GM18498 (cell line): Measurements from ENCODE around the gene RAVER1.
"Not testable (repeated sequence)": the region's sequence is repeated elsewhere in the genome, so short reads cannot be mapped to it uniquely, and the experiment has no call there.

Experiments
- ATAC-seq: cut with Tn5 transposase; IDR thresholded peaks from one replicate; pipeline ENCODE4 v1.9.1; 2021; ENCODE audit warnings: mild to moderate bottlenecking, moderate library complexity; ENCODE audit not compliant: unreplicated experiment

The RAVER1 gene

GRCh38 chr19:10291554-10292205 is 41.6 kb downstream of the RAVER1 start:
- ATAC-seq: no peak

DNA sequence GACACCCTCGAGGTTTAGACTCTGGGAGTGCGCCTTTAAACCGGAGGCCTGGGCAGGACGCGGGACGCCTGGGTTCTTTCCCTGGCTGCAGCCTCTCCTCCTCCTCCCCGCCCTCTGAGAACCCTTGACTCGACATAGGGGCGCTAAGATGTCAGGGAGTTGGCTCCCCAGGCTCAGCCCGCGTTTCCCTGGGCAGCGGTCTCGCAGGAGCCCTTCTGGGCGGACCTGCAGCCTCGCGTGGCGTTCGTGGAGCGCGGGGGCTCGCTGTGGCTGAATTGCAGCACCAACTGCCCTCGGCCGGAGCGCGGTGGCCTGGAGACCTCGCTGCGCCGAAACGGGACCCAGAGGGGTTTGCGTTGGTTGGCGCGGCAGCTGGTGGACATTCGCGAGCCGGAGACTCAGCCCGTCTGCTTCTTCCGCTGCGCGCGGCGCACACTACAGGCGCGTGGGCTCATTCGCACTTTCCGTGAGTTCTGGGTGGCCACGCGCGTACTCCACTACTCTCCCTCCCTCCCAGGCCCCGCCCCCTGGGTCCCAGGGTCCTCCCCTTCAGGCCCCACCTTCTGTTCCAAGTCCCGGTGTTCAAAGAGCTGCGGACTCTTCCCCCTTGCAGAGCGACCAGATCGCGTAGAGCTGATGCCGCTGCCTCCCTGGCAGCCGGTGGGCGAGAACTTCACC is 42.3 kb downstream of the RAVER1 start:
- no peak for ATAC-seq

- ATAC-seq: no peak
These were observed 42.9 kb downstream of the RAVER1 start for GRCh38 chr19:10290357-10290875.

GRCh38 chr19:10289836-10290356 is 43.4 kb downstream of the RAVER1 start, which contains the start of gene ICAM5:
ICAM5 (plus strand) TSS chr19:10289952; CDS start chr19:10290044, 92 bp downstream.
- no peak for ATAC-seq

DNA sequence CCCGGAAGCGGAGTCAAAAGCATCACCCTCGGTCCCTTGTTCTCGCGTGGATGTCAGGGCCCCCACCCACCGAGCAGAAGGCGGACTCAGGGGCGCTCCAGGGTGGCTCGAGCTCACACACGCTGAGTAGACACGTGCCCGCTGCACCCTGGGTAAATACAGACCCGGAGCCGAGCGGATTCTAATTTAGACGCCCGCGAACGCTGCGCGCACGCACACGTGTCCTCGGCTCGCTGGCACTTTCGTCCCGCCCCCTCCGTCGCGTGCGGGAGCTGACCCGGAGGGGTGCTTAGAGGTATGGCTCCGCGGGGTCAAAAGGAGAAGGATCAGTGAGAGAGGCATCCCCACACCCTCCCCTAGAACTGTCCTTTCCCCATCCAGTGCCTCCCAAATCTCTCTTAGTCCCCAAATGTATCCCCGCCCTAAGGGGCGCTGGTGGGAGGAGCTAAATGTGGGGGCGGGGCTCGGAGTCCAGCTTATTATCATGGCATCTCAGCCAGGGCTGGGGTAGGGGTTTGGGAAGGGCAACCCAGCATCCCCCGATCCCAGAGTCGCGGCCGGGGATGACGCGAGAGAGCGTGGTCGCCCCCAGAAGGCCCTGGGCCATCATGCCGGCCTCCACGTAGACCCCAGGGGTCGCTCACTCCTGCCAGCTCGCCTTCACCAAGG is 44.0 kb downstream of the RAVER1 start:
- no peak for ATAC-seq

DNA sequence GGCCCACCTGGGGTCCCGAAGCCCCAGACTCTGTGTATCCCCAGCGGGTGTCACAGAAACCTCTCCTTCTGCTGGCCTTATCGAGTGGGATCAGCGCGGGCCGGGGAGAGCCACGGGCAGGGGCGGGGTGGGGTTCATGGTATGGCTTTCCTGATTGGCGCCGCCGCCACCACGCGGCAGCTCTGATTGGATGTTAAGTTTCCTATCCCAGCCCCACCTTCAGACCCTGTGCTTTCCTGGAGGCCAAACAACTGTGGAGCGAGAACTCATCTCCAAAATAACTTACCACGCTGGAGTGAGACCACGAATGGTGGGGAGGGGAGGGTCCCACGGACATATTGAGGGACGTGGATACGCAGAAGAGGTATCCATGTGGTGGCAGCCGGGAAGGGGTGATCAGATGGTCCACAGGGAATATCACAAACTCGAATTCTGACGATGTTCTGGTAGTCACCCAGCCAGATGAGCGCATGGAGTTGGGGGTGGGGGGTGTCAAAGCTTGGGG is 44.6 kb downstream of the RAVER1 start:
- ATAC-seq: no peak

GRCh38 chr19:10286803-10287737 is 46.3 kb downstream of the RAVER1 start, which contains the start of gene ICAM4:
ICAM4 (plus strand) TSS chr19:10286955; CDS start chr19:10287013, 58 bp downstream.
- no peak for ATAC-seq

DNA sequence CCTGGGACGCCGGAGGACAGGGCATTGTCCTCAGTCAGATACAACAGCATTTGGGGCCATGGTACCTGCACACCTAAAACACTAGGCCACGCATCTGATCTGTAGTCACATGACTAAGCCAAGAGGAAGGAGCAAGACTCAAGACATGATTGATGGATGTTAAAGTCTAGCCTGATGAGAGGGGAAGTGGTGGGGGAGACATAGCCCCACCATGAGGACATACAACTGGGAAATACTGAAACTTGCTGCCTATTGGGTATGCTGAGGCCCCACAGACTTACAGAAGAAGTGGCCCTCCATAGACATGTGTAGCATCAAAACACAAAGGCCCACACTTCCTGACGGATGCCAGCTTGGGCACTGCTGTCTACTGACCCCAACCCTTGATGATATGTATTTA is 47.9 kb downstream of the RAVER1 start:
- no peak for ATAC-seq

GRCh38 chr19:10284960-10285278 is 48.4 kb downstream of the RAVER1 start:
- no peak for ATAC-seq

- ATAC-seq: no peak
These were observed 49.0 kb downstream of the RAVER1 start for GRCh38 chr19:10284065-10284959.

GRCh38 chr19:10283301-10284064 is 49.8 kb downstream of the RAVER1 start:
- no peak for ATAC-seq

DNA sequence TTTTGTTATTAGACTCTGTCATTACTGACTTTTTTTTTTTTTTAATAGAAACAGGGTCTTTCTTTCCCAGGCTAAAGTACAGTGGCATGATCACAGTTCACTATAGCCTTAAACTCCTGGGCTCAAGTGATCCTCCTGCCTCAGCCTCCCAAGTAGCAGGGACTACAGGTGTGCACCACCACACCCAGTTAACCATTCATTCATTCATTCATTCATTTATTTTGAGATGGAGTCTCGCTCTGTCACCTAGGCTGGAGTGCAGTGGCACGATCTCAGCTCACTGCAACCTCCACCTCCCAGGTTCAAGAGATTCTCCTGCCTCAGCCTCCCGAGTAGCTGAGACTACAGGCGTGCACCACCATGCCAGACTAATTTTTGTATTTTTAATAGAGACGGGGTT is 51.3 kb downstream of the RAVER1 start:
- ATAC-seq: not testable (repeated sequence)

- no peak for ATAC-seq
These were observed 53.4 kb downstream of the RAVER1 start for GRCh38 chr19:10279737-10280442.

DNA sequence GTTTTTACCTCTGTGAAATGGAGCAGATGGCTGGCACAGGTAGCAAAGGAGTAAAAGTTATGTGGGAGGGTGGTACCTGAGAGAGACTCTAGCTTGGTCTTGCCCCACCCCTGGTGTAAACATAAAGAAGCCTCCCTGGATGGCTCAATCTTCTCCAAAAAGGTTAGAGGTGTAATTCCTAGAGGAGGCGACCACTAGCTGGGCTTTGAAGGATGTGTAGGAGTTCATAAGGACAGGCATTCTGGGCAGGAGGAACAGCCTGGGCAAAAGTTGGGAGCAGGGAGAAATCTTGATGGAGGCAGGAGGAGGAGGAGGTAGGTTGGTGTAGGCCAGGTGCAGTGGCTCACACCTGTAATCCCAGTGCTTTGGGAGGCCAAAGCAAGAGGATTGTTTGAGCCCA is 54.4 kb downstream of the RAVER1 start:
- no peak for ATAC-seq

GRCh38 chr19:10277795-10278589 is 55.3 kb downstream of the RAVER1 start:
- ATAC-seq: no peak

DNA sequence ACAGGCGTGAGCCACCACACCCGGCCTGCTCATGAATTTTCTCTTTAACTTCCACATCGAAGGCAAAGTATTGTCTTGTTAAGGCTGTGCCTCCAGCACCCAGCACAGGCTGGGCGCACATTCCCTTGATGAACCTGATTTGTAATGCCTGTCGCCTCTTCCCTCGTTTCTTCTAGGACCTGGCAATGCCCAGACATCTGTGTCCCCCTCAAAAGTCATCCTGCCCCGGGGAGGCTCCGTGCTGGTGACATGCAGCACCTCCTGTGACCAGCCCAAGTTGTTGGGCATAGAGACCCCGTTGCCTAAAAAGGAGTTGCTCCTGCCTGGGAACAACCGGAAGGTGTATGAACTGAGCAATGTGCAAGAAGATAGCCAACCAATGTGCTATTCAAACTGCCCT is 58.7 kb downstream of the RAVER1 start:
- no peak for ATAC-seq

DNA sequence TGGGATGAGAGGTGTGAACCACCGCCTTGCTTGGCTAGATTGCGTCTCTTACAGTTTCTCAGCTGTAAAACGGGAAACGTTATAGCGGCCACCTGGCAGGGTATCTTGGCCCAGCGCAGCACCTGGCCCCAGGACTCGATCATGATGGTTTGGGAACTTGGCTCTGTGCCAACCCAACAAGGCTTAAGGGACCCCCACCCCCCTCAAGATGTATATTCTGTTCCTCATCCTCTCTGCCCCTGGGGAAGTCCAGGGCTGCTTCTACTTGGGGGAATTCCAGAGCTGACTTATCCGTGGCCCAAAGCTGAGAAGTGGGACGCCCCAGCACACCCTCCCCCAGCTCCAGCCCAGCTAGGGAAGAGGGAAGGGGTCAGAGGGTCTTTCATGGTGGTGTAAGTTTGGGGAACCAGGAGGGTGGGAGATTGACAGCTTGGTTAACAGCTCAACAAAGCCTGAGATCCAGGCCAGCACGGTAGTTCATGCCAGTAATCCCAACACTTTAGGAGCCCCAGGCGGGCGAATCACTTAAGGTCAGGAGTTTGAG is 61.7 kb downstream of the RAVER1 start:
- ATAC-seq: peak; percentile 19
